ENCODE measurements around the gene PARP8.

GRCh38 chr5:50863534-50864170 lies 197.2 kb downstream of the PARP8 start:
- no peak for TF ChIP-seq CTCF (IDR thresholded peaks at IDR 0.05)
- no peak for TF ChIP-seq POLR2A (IDR thresholded peaks at IDR 0.05)
